Type B pancreatic cell (in vitro differentiated cells): Measurements from ENCODE around the gene PARD3B. TPM values are rescaled to one million over a fixed set of nuclear protein-coding genes. Genes with fewer than 3 reads are reported as not detected.

Experiments
- DNase-seq: peaks from one replicate; pipeline ENCODE4 v3.0.0; 2021; ENCODE audit warnings: mixed read lengths; ENCODE audit not compliant: unreplicated experiment; ENCODE audit errors: extremely low spot score
- H3K27ac Mint-ChIP-seq: 2 replicates; pipeline ENCODE4 v1.8.0; 2021; ENCODE audit warnings: mild to moderate bottlenecking, mixed read lengths
- H3K27me3 Mint-ChIP-seq: 2 replicates; pipeline ENCODE4 v1.8.0; 2021; ENCODE audit warnings: mixed read lengths
- H3K36me3 Mint-ChIP-seq: 2 replicates; pipeline ENCODE4 v1.8.0; 2021; ENCODE audit warnings: mixed read lengths
- H3K4me1 Mint-ChIP-seq: one replicate; pipeline ENCODE4 v1.8.0; 2021; ENCODE audit warnings: mixed read lengths; ENCODE audit not compliant: unreplicated experiment
- H3K4me3 Mint-ChIP-seq: 2 replicates; pipeline ENCODE4 v1.8.0; 2021; ENCODE audit warnings: mild to moderate bottlenecking, mixed read lengths
- H3K9me3 Mint-ChIP-seq: 2 replicates; pipeline ENCODE4 v1.8.0; 2021; ENCODE audit warnings: mixed read lengths
- CTCF ChIP-seq: fragments of 200-600 bp; sonication (generic); conservative IDR thresholded peaks from 2 replicates; pipeline ENCODE4 v1.5.0; 2021; ENCODE audit warnings: antibody characterized with exemption, mild to moderate bottlenecking
- total RNA-seq: library from RNA; stranded (reverse); gene quantifications from 2 replicates; pipeline ENCODE4 v1.2.1, GENCODE V29; 2021; ENCODE audit warnings: low replicate concordance

PARD3B gene
- total RNA-seq, 1 donor from 2014 or later: 15.9 TPM

- H3K4me3 Mint-ChIP-seq: no peak overlapping the region
- no peak for TF ChIP-seq CTCF
- no peak for DNase-seq
- H3K27ac Mint-ChIP-seq: no peak overlapping the region
- no peaks in the 10 kb centered on the region for H3K36me3 Mint-ChIP-seq
- peaks cover 5% of the 10 kb centered on the region for H3K4me1 Mint-ChIP-seq
- H3K9me3 Mint-ChIP-seq: no peaks in the 10 kb centered on the region
- H3K27me3 Mint-ChIP-seq: no peaks in the 10 kb centered on the region
Observed at GRCh38 chr2:205199165-205199850, 654.0 kb downstream of the PARD3B start.

- Mint-ChIP-seq H3K4me3 (no peak overlapping the region), H3K4me1 (no peaks in the 10 kb centered on the region), H3K9me3 (no peaks in the 10 kb centered on the region), H3K36me3 (no peaks in the 10 kb centered on the region), H3K27me3 (no peaks in the 10 kb centered on the region), H3K27ac (no peak overlapping the region)
- DNase-seq: no peak
- TF ChIP-seq CTCF: no peak
Observed at GRCh38 chr2:205210494-205210893, 665.2 kb downstream of the PARD3B start.

GRCh38 chr2:205212357-205212756 is 667.1 kb downstream of the PARD3B start:
- H3K4me3 Mint-ChIP-seq: no peak overlapping the region
- no peak overlapping the region for H3K27ac Mint-ChIP-seq
- no peaks in the 10 kb centered on the region for H3K27me3 Mint-ChIP-seq
- no peak for TF ChIP-seq CTCF
- no peaks in the 10 kb centered on the region for H3K9me3 Mint-ChIP-seq
- peaks cover 9% of the 10 kb centered on the region for H3K4me1 Mint-ChIP-seq
- DNase-seq: no peak
- no peaks in the 10 kb centered on the region for H3K36me3 Mint-ChIP-seq

- TF ChIP-seq CTCF: no peak
- H3K9me3 Mint-ChIP-seq: no peaks in the 10 kb centered on the region
Observed at GRCh38 chr2:205216092-205216491, 670.8 kb downstream of the PARD3B start.

GRCh38 chr2:205216580-205216979 is 671.3 kb downstream of the PARD3B start:
- no peak overlapping the region for H3K4me3 Mint-ChIP-seq
- H3K4me1 Mint-ChIP-seq: peaks cover 14% of the 10 kb centered on the region
- no peak for DNase-seq
- no peak overlapping the region for H3K27ac Mint-ChIP-seq
- H3K36me3 Mint-ChIP-seq: no peaks in the 10 kb centered on the region
- no peaks in the 10 kb centered on the region for H3K27me3 Mint-ChIP-seq
- no peaks in the 10 kb centered on the region for H3K9me3 Mint-ChIP-seq
- no peak for TF ChIP-seq CTCF

More at GRCh38 chr2:205216092-205216491, 670.8 kb downstream of the PARD3B start:
- H3K4me1 Mint-ChIP-seq: peaks cover 14% of the 10 kb centered on the region
- no peak overlapping the region for H3K4me3 Mint-ChIP-seq
- H3K27me3 Mint-ChIP-seq: no peaks in the 10 kb centered on the region
- no peak overlapping the region for H3K27ac Mint-ChIP-seq
- no peak for DNase-seq
- no peaks in the 10 kb centered on the region for H3K36me3 Mint-ChIP-seq
